OCI-LY3 (cell line): ENCODE data around the gene QSOX2.

Experiments
- EZH2phosphoT487 ChIP-seq: fragments of 200-600 bp; shearing (Covaris generic); IDR thresholded peaks from 2 replicates; pipeline ENCODE4 v1.6.1; 2018; ENCODE audit warnings: antibody characterized with exemption, mixed run types, low read depth
- TF ChIP-seq, protein P1 (sequence below): fragments of 200-600, 300-600 bp; sonication (generic); IDR thresholded peaks from 2 replicates; pipeline ENCODE4 v1.5.1; 2014; ENCODE audit warnings: antibody characterized with exemption, low read length, low read depth

DNA sequence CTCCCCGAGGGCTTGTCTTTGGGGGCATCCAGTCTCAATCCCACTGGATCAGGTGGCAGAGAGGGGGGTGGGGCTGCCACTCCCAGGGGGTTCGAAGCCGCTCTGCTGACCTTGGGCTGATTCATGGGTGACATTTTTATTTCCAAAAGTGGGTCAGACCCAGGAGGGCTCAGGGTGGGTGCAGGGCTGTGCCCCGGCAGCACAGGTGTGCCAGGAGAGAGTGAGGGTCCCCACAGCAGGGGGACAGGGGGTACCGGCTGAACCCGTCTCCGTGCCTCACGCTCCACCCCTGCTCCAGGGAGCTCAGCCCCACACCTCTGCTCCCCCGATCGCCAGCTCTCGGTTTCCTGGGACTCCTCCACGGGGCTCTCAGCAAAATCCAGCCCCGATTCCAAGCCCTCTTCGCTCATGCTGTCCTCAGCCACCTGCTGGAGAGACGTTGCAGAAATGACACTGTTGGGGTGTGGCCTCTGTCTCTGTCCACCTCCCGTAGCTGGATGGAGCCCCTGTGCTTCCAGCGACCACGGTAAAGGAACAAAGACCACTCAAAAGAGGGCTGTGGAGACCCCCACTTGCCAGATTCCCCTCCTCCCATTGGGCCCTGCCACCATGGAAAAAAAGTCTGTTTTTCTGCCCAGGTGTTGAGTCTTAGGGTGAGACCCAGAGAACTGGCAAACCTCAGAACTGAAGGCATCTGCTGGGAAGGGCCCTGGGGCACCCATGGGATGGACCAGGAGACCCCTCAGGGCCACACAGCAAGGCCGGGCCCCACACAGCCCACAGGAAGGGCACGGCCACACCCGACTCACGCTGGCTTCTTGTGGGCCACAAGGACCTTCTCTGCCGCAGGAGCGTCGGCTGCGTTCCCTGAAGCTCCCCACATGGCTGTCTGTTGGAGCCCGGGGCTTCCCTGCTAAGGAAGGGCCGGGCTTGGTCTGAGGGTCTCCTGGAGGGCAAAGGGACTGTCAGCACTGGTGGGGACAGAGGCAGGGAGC, 10.6 kb upstream of the QSOX2 start:
- TF ChIP-seq, protein P1, sequence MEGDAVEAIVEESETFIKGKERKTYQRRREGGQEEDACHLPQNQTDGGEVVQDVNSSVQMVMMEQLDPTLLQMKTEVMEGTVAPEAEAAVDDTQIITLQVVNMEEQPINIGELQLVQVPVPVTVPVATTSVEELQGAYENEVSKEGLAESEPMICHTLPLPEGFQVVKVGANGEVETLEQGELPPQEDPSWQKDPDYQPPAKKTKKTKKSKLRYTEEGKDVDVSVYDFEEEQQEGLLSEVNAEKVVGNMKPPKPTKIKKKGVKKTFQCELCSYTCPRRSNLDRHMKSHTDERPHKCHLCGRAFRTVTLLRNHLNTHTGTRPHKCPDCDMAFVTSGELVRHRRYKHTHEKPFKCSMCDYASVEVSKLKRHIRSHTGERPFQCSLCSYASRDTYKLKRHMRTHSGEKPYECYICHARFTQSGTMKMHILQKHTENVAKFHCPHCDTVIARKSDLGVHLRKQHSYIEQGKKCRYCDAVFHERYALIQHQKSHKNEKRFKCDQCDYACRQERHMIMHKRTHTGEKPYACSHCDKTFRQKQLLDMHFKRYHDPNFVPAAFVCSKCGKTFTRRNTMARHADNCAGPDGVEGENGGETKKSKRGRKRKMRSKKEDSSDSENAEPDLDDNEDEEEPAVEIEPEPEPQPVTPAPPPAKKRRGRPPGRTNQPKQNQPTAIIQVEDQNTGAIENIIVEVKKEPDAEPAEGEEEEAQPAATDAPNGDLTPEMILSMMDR = no peak
- TF ChIP-seq EZH2phosphoT487 = no peak
